HepG2 (cell line): ENCODE results near the gene FGFR3. TPM values are rescaled to one million over a fixed set of nuclear protein-coding genes. Genes with fewer than 3 reads are reported as not detected.

Experiments used
- CSRNP1 ChIP-seq: sonication (generic); formaldehyde crosslinking; IDR thresholded peaks from 2 replicates; pipeline ENCODE4 v1.8.1; 2023; ENCODE audit warnings: mild to moderate bottlenecking, missing genetic modification reagents
- GFI1 ChIP-seq: sonication (generic); formaldehyde crosslinking; IDR thresholded peaks from 2 replicates; pipeline ENCODE4 v1.5.0; 2020; ENCODE audit warnings: missing genetic modification reagents, mild to moderate bottlenecking, borderline replicate concordance
- HOXA3 ChIP-seq: sonication (generic); formaldehyde crosslinking; IDR thresholded peaks from 2 replicates; pipeline ENCODE4 v1.5.0; 2020; ENCODE audit warnings: missing genetic modification reagents
- HOXA5 ChIP-seq: sonication (generic); formaldehyde crosslinking; IDR thresholded peaks from 2 replicates; pipeline ENCODE4 v1.4.0; 2020; ENCODE audit warnings: missing genetic modification reagents
- KDM2A ChIP-seq: sonication (generic); formaldehyde crosslinking; IDR thresholded peaks from 2 replicates; pipeline ENCODE4 v1.4.0; 2020; ENCODE audit warnings: low read depth, missing genetic modification reagents, borderline replicate concordance
- KDM5A ChIP-seq: fragments of 200-600 bp; sonication (generic); IDR thresholded peaks from 2 replicates; pipeline ENCODE4 v1.7.0; 2018; ENCODE audit warnings: antibody characterized with exemption, mild to moderate bottlenecking, low read length, borderline replicate concordance
- KLF13 ChIP-seq: sonication (generic); formaldehyde crosslinking; IDR thresholded peaks from 2 replicates; pipeline ENCODE4 v1.4.0; 2020; ENCODE audit warnings: mild to moderate bottlenecking, missing genetic modification reagents
- MEIS2 ChIP-seq: sonication (generic); formaldehyde crosslinking; IDR thresholded peaks from 2 replicates; pipeline ENCODE4 v1.9.0; 2021; ENCODE audit warnings: mild to moderate bottlenecking, missing genetic modification reagents
- NFYC ChIP-seq: IDR thresholded peaks from 2 replicates; pipeline ENCODE4 v1.6.1; 2016; ENCODE audit warnings: missing genetic modification reagents, missing compliant biosample characterization
- ONECUT2 ChIP-seq: sonication (generic); formaldehyde crosslinking; IDR thresholded peaks from 2 replicates; pipeline ENCODE4 v1.4.0; 2020; ENCODE audit warnings: missing genetic modification reagents
- PAXIP1 ChIP-seq: sonication (generic); formaldehyde crosslinking; conservative IDR thresholded peaks from 2 replicates; pipeline ENCODE4 v1.4.0; 2020; ENCODE audit warnings: mild to moderate bottlenecking, missing genetic modification reagents, moderate library complexity
- TEAD3 ChIP-seq: optimal IDR thresholded peaks from 2 replicates; pipeline ENCODE3; 2016; ENCODE audit warnings: borderline replicate concordance
- ZFAT ChIP-seq: sonication (generic); formaldehyde crosslinking; conservative IDR thresholded peaks from 2 replicates; pipeline ENCODE4 v1.8.1; 2023; ENCODE audit warnings: missing genetic modification reagents, inconsistent platforms
- ZNF121 ChIP-seq: sonication (generic); formaldehyde crosslinking; IDR thresholded peaks from 2 replicates; pipeline ENCODE4 v1.5.0; 2020; ENCODE audit warnings: mild to moderate bottlenecking, missing genetic modification reagents
- ZNF317 ChIP-seq: sonication (generic); formaldehyde crosslinking; IDR thresholded peaks from 2 replicates; pipeline ENCODE4 v1.5.0; 2020; ENCODE audit warnings: mild to moderate bottlenecking, missing genetic modification reagents
- ZNF451 ChIP-seq: sonication (generic); formaldehyde crosslinking; IDR thresholded peaks from 2 replicates; pipeline ENCODE4 v1.5.0; 2020; ENCODE audit warnings: mild to moderate bottlenecking, missing genetic modification reagents
- ZNF510 ChIP-seq: sonication (generic); formaldehyde crosslinking; IDR thresholded peaks from 2 replicates; pipeline ENCODE4 v1.4.0; 2020; ENCODE audit warnings: low read depth, mild to moderate bottlenecking, missing genetic modification reagents
- polyA plus RNA-seq, 8 experiments: library from polyadenylated mRNA; depleted of rRNA in 3 of 8; stranded (reverse) in 7 of 8; unstranded in 1 of 8; fragments of >200 nt; fragmentation: Illumina TruSeq in 4 of 8; extraction: Trizol in 4 of 8; gene quantifications; 2 replicates each; pipeline versions ENCODE4 v1.2.1 to v1.2.3, GENCODE V29; 2011 to 2016; ENCODE audit warnings: low read depth in 4 of 8, missing spikeins in 1 of 8, mixed read lengths in 1 of 8; ENCODE audit not compliant: insufficient read depth in 1 of 8
- total RNA-seq, 5 experiments: library from RNA; depleted of rRNA; stranded (reverse); fragments of >200 nt; fragmentation: Illumina TruSeq; extraction: Trizol; gene quantifications; 2 replicates each; pipeline ENCODE4 v1.2.3, GENCODE V29; 2016; ENCODE audit warnings: low read depth in 1 of 5
- TF ChIP-seq, protein P1 (sequence below): sonication (generic); formaldehyde crosslinking; IDR thresholded peaks from 2 replicates; pipeline ENCODE4 v1.5.0; 2020; ENCODE audit warnings: missing genetic modification reagents, mild to moderate bottlenecking, borderline replicate concordance
- TF ChIP-seq, protein P2 (sequence below): sonication (generic); formaldehyde crosslinking; IDR thresholded peaks from 2 replicates; pipeline ENCODE4 v1.4.0; 2020; ENCODE audit warnings: missing genetic modification reagents; ENCODE audit errors: not compliant biosample characterization
- TF ChIP-seq, protein P3 (sequence below): sonication (generic); formaldehyde crosslinking; conservative IDR thresholded peaks from 2 replicates; pipeline ENCODE4 v1.8.0; 2022; ENCODE audit warnings: missing genetic modification reagents

The FGFR3 gene
- total and polyA plus RNA-seq, 2 of the 13 experiments (the other 11 are each of a cell fraction or from before 2014, with no cell fraction given), result 103 to 109 TPM

GRCh38 chr4:1768367-1769034 is 24.6 kb upstream of the FGFR3 start (continued):
- TF ChIP-seq, protein P1, sequence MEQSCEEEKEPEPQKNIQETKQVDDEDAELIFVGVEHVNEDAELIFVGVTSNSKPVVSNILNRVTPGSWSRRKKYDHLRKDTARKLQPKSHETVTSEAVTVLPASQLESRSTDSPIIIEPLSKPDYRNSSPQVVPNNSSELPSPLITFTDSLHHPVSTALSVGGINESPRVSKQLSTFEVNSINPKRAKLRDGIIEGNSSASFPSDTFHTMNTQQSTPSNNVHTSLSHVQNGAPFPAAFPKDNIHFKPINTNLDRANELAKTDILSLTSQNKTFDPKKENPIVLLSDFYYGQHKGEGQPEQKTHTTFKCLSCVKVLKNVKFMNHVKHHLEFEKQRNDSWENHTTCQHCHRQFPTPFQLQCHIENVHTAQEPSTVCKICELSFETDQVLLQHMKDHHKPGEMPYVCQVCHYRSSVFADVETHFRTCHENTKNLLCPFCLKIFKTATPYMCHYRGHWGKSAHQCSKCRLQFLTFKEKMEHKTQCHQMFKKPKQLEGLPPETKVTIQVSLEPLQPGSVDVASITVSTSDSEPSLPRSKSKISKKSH (CRISPR knock-in tag), result no peak
- peak; percentile 33 for TF ChIP-seq TEAD3 (CRISPR knock-in tag)
- no peak for TF ChIP-seq MEIS2 (CRISPR knock-in tag)
- no peak for TF ChIP-seq NFYC (CRISPR knock-in tag)
- no peak for TF ChIP-seq GFI1 (CRISPR knock-in tag)
- TF ChIP-seq ZFAT (CRISPR knock-in tag), result no peak
- no peak for TF ChIP-seq ZNF451
- TF ChIP-seq HOXA3, result 0 out of 2 replicates have a peak, but pooled peaks have one; percentile 55
- TF ChIP-seq, protein P2, sequence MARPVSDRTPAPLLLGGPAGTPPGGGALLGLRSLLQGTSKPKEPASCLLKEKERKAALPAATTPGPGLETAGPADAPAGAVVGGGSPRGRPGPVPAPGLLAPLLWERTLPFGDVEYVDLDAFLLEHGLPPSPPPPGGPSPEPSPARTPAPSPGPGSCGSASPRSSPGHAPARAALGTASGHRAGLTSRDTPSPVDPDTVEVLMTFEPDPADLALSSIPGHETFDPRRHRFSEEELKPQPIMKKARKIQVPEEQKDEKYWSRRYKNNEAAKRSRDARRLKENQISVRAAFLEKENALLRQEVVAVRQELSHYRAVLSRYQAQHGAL, result no peak
- TF ChIP-seq ZNF317 (CRISPR knock-in tag), result peak; percentile 17; the same call in 1 of the 2 replicates
- no peak for TF ChIP-seq ONECUT2 (CRISPR knock-in tag)
- peak; percentile 64 for TF ChIP-seq PAXIP1 (CRISPR knock-in tag)
- TF ChIP-seq, protein P3, sequence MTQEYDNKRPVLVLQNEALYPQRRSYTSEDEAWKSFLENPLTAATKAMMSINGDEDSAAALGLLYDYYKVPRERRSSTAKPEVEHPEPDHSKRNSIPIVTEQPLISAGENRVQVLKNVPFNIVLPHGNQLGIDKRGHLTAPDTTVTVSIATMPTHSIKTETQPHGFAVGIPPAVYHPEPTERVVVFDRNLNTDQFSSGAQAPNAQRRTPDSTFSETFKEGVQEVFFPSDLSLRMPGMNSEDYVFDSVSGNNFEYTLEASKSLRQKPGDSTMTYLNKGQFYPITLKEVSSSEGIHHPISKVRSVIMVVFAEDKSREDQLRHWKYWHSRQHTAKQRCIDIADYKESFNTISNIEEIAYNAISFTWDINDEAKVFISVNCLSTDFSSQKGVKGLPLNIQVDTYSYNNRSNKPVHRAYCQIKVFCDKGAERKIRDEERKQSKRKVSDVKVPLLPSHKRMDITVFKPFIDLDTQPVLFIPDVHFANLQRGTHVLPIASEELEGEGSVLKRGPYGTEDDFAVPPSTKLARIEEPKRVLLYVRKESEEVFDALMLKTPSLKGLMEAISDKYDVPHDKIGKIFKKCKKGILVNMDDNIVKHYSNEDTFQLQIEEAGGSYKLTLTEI, result no peak
- TF ChIP-seq ZNF121 (CRISPR knock-in tag), result no peak
- TF ChIP-seq HOXA5 (CRISPR knock-in tag), result no peak
- TF ChIP-seq KDM2A (CRISPR knock-in tag), result peak; percentile 61; the same call in 1 of the 2 replicates
- TF ChIP-seq KLF13 (CRISPR knock-in tag), result no peak
- no peak for TF ChIP-seq KDM5A
- TF ChIP-seq ZNF510 (CRISPR knock-in tag), result no peak
- 0 out of 2 replicates have a peak, but pooled peaks have one; percentile 85 for TF ChIP-seq CSRNP1
